HG03039 (cell line): ENCODE results near the gene TRIM50.
"Not testable (repeated sequence)": the region's sequence is repeated elsewhere in the genome, so short reads cannot be mapped to it uniquely, and the experiment has no call there.

ENCODE experiments used
- ATAC-seq: cut with Tn5 transposase; IDR thresholded peaks from one replicate; pipeline ENCODE4 v1.9.1; 2021; ENCODE audit warnings: mild to moderate bottlenecking, moderate library complexity; ENCODE audit not compliant: unreplicated experiment

Gene TRIM50

DNA sequence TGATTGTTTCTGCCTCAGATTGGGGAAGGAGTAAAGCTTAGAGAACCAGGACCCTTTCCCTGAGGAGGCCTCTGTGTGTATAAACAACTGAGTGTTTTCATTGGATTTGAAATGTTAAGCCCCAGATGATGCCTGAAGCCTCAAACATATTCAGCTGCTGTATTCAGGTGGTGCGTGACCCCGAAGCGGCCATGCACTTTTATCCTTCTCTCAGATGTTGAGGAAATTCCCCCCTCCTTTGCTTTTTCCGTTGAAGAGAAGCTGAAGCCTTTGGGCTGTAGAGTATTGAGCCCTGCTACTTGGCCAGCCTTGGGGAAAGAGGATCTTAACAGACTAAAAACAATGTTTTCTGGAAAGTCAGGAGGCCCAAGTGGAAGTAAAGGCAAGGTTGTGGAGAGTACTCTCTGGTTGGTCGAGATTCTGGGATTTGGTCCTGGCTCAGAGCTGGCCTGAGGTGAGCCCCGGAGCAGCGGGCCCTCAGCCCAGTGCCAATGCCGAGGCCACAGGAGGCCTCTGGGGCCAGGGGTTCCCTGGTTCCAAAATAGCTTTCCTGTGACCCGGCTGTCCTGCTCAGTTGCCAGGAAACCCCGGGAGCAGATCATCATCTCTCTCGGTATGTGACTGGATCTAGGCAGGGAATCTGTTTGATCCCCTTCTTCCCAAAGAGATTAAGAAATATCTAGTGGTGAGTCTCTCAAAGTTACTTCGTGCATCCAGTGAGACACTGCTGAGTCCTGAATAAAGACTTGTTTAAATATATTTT, 22.6 kb upstream of the TRIM50 start:
- ATAC-seq, result no peak

GRCh38 chr7:73349763-73350162, 21.9 kb upstream of the TRIM50 start:
- no peak for ATAC-seq

- no peak for ATAC-seq
Observed at GRCh38 chr7:73345951-73346350, 18.1 kb upstream of the TRIM50 start.

DNA sequence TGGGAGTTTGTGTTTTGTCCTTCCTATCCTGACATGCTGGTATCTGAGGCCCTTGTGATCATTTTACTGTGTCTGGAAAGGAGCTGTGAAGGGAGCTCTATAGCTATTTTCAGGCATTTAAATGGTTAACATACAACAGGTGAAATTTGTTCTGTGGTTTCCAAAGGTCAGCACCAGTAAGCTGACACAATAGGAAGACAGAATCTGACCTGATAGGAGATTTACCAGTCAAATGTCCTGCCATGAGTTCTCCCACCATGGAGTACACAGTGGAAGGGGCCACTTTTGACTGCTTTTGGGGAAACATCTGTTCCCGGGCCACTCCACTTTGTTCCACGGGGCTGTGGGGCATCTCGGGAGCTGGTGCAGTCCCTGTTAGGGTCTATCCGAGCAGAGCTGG, 17.7 kb upstream of the TRIM50 start:
- ATAC-seq, result no peak

DNA sequence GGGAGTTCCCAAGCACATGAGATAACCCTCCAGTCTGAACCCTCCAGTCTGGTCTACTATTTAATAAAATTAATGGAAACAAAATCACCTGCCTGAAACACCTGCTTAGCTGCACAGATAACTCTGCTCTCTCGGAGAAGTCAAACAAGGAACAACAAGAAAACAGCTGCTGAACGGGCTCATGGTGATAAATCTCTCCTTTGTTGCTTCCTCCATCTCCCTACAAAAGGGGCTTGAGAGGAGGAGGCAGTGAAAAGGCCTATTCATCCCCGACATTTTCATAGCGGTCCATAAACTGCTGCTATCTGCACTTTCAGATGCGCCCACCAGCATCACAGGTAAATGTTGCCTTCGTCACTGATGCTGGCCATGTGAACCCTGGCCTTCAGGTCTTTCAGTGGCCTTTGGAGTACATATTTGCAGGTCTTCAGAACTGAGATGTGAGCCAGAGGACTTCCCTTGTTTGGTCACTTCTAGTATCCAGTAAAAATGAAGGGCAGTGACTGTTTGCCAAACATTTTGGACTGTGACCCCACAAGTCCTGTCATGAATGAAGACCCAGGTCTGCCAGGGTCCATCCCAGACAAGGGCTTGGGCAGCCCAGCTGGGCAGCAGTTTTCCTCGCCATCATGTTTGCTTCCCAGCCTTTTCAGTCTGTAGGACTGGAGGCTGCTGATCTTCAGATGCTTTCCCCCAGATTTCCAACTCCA, 15.9 kb upstream of the TRIM50 start:
- ATAC-seq, result no peak

- no peak for ATAC-seq
Observed at GRCh38 chr7:73342645-73343044, 14.8 kb upstream of the TRIM50 start.

GRCh38 chr7:73341877-73342276, 14.0 kb upstream of the TRIM50 start:
- ATAC-seq, result no peak

DNA sequence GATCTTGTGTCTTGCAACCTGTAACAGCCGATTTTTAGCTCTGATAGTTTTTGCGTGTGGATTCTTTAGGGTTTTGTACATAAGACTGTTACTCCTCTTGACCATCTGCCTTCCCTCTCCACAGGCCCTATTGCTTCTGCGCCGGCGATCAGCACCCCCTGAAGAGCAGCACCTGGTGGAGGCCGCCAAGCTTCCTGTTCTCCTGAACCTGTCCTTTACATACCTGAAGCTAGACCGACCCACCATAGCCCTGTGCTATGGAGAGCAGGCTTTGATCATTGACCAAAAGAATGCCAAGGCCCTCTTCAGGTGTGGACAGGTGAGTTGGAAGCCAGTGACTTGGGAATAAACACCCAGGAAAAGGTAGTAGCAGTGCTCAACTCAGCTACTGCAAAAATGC, 12.6 kb upstream of the TRIM50 start:
- no peak for ATAC-seq

DNA sequence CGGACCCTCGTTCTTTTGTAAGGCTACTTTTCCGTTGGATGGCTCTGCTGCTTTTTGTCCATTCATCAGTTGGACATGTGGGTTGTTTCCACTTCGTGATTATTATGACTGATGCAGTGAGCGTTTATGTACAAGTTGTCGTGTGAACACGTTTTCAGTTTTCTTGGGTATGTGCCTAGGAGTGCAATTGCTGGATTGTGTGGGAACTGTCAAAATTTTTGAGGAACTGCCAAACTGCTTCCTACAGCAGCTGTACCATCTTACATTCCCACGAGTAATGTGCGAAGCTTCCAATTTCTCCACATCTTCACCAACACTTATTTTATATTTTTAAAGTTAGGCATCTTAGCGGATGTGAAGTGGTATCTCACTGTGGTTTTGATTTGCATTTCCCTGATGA, 10.4 kb upstream of the TRIM50 start:
- ATAC-seq, result no peak

- no peak for ATAC-seq
Observed at GRCh38 chr7:73332447-73332846, 4.6 kb upstream of the TRIM50 start.

GRCh38 chr7:73330772-73331171, 2.9 kb upstream of the TRIM50 start:
- ATAC-seq, result no peak

- ATAC-seq, result no peak
Observed at GRCh38 chr7:73329861-73330581, 2.1 kb upstream of the TRIM50 start.

GRCh38 chr7:73328696-73329095, 814 bp upstream of the TRIM50 start:
- ATAC-seq, result no peak

- ATAC-seq, result not testable (repeated sequence)
Observed at GRCh38 chr7:73327449-73327848, 433 bp downstream of the TRIM50 start.

DNA sequence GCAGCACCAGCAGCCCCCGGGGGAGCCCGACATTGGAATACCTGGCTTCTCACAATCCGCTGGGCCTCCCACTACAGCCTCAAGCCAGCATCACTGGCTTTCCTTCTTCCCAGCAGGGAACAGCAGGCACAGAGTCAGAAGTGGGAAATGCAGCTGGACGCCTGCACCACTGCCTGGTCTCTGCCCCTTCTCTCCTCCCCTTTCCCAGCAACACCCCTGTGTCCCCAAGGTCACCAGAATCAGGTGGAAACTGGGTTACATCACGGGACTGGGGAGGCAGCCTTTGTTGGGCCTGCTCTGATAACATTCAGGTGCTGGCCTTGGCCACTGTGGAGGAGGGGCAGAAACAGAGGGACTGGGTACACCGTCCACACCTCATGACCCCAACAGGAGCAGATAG, 2.5 kb downstream of the TRIM50 start:
- not testable (repeated sequence) for ATAC-seq

DNA sequence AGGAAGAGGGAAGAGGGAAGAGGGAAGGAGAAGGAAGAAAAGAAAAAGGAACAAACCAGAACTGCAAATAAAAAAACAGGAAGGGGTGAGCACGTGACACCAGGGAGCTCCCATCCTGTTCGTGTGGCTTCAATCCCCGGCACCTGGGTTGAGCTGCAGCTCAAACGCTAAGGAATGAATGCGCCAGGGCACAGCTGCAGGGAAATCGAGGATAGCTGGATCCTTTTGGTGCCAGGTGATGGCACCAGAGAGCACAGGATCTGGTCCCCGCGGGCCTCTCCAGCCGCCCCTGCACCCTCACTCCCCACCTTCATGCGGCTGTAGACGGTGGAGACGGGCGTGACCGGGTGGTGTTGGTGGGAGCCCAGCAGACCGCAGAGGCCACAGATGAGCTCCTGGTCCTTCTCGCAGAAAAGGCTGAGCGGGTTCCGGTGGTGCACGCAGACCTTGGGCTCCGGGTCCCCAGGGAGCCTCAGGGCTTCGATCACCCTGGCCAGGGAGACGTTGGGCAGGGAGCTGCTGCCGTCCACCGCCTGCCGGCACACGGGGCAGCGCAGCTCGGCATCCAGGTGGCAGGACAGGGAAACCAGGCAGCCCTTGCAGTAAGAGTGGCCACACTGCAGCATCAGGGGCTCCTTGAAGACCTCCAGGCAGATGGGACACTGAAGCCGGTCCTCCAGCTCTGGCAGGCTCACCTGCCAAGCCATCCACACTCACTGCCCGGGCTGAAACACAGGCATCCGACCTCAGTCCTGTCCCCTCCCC, 3.6 kb downstream of the TRIM50 start:
- not testable (repeated sequence) for ATAC-seq

DNA sequence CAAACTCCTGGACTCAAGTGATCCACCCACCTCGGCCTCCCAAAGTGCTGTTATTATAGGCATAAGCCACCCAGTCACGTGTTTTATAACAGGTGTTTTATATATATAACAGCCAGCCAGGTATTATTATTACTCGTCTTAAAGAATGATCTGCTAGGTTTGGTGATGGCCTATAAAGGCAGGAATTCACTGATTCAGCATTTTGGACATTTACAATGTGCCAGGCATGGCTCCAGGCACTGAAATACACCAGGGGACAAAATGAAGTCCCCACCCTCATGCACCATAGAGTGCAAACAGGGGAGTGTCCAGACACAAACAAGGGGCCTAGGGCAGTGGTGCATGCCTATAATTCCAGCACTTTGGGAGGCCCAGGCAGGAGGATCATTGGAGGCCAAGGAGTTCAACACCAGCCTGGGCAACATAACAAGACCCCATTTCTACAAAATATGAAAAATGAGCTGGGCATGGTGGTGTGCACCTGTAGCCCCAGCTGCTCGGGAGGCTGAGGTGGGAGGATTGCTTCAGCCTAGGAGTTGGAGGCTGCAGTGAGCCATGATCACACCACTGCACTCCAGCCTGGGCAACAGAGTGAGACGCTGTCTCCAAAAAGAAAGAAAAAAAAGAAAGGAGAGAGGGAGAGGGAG, 4.3 kb downstream of the TRIM50 start:
- not testable (repeated sequence) for ATAC-seq

DNA sequence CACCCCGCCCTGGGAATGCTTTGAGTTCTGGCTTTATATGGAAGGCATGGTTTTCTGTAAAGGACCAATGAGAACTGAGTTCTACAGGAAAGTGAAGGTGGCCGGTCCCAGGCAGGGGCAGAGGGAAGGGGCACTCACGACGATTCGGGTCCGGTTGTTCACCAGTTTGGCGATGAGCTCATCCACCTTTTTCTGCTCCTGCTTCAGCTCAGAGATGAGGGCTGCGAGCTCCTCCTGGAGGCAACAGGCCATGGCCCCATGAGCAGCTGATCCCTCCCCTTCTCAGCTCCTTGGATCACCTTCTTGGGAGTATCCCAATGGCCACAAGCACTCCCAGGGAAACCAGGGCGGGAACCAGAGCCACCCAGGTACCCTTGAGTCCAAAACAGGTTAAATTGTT, 7.9 kb downstream of the TRIM50 start:
- ATAC-seq, result not testable (repeated sequence)

DNA sequence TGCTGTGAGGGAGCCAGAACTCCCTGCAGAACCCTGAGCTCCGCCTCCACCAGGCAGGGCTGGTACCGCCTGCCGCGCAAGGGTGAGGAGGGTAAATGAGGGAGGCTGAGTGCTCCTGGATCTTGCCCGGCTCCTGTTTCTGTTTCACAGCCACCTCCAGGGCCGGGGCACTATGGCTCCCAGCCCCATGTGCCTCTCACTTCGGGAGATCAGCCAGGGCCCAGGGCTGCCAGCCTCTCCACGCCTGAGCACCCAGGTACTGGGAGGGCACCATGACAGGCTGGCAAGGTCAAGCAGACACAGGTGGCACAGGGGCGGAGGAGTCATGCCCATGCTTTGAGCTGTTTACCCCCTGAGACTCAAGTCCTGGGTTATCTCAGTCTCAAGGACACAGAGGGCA, 8.3 kb downstream of the TRIM50 start:
- ATAC-seq, result not testable (repeated sequence)

GRCh38 chr7:73318656-73319204, 9.2 kb downstream of the TRIM50 start:
- not testable (repeated sequence) for ATAC-seq
